IPS DF 4.7 (cell line): Measurements from ENCODE around the gene DPH6.
"Not testable (repeated sequence)": the region's sequence is repeated elsewhere in the genome, so short reads cannot be mapped to it uniquely, and the experiment has no call there.

Source experiments
- DNase-seq: peaks from one replicate; pipeline ENCODE4 v3.0.0-alpha.2; 2013; ENCODE audit warnings: low spot score; ENCODE audit errors: extremely low read depth

Gene DPH6, protein sequence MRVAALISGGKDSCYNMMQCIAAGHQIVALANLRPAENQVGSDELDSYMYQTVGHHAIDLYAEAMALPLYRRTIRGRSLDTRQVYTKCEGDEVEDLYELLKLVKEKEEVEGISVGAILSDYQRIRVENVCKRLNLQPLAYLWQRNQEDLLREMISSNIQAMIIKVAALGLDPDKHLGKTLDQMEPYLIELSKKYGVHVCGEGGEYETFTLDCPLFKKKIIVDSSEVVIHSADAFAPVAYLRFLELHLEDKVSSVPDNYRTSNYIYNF

DNA sequence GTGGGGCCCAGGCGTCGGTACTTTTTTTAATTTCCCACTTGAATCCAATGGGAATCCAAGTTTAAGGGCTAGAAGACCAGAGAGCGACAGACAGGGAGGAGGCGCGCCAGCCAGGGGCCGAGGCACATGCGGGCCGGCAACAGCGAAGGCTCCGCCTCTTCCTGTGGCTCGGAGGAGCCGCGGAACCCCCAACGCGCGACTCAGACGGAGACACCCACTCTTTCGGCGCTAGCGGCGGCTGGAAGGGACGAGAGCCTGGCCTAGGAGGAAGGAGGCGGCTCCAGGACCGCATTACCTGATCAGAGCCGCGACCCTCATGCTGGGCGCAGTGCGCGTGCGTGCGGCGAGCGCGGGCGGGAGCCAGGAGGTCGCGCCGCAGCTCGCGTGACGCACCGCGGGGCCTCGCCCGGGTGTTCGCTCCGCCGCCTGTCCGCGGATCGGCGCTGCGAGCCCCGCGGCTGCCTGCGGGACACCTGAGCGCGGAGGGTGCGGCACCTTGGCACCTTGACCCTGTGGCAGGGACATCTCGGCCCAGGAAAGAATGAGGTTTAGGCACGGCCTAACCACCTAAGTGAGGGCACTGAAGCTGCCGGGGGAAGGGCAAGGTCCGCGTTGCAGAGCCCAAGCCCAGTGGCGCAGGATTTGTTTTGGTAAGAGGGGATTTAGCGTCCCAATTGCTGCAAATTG, at the start of gene DPH6:
TSS of gene DPH6 (minus strand) at position 342 of the 687 bp plus-strand sequence. CDS start at position 318, 24 bp downstream.
- no peak for DNase-seq

DNA sequence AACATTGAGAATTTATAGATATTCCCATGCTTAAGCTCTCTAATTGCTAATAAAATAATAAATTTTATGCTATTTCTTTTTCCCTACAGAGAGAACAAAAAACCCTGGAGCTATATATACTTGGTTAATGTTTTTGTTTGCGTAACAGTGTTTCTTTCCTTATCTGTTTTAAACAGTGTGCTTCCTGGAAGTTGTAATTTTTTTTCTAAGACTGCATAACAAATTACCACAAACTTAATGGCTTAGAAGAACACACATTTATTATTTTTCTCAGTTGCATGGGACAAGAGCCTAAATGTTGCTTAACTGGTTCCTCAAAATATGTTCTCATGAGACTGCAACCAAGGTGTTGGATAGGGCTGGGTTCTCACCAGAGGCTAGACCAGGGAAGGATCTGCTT, 49.7 kb upstream of the DPH6 start:
- DNase-seq, result no peak

DNA sequence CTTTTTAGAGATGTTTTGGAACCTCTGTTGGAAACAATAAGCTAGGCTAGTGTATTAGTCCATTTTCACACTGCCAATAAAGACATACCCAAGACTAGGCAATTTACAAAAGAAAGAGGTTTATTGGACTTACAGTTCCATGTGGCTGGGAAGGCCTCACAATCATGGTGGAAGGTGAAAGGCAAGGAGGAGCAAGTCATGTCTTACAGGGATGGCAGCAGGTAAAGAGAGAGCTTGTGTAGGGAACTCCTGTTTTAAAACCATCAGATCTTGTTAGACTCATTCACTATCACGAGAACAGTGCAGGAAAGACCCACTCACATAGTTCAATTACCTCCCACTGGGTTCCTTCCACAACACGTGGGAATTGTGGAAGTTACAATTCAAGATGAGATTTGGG, 46.0 kb upstream of the DPH6 start:
- not testable (repeated sequence) for DNase-seq

DNA sequence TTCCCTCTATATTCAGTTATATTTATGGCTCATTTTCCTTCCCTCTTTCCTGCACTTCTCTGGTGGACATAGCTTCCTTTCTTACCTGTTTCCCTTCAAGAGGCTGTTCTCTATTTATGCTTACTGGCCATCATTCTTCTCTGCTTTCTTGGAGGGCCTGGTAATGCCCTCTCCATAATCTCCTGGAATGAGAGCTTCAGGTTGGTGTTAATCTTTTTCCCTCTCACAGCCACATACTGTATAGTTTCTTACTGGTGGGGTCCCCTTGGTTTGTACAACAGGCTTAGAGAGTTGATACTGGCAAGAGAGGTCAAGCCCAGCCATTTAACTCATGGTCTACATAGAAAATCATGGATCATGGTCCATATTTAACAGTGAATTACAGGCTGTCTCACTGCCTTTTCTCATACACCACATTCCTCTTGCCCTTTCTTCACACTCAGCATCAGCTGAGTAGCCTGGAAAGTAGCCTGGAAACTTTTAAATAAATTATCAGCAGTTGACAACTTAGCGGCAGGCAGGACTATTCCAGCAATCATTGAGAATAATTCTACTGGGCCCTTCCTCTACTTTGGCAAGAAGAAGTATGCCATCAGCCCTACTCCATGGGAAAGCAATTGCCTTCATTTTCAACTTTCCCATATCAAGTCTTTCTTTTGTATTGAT, 38.0 kb upstream of the DPH6 start:
- no peak for DNase-seq

- no peak for DNase-seq
Measured at GRCh38 chr15:35580606-35581005, 34.6 kb upstream of the DPH6 start.

DNA sequence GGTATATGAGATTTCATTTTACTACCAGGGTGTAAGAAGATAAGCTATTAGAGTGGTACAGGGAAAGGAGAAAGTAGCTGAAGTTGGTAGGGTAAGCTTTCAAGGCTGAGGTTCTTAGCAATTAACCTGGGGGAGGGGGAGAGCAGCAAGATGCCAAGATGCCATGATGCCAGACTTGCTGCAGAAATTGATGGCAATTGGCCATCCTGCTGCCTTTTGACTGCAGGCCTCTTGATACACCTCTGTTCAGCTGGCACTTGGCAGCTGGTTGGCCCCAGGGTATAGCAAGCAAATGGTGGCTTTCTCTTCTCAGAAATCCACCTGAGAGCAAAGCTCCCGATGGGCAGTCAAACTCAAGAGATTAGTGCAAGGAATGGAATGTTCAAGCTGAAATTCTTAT, 21.4 kb upstream of the DPH6 start:
- DNase-seq, result no peak

DNA sequence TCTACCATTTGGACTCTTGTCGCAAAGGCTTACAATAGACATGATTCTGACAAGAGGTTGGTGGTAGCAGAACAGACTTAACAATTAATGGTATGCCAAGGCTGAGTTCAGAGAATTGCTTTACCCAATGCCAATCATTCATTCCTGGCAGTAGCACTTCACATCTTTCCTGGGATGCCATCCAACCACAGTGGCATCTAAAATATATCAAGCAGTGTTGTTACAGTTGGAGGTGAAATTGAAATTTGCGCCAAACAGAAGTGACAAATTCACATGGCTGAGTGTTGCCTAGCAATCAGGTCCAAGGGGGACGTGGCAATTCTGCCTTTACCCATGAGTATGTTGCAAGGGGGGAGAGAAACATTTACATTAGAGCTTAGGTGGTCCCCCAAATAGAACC, 21.0 kb upstream of the DPH6 start:
- DNase-seq, result no peak

DNA sequence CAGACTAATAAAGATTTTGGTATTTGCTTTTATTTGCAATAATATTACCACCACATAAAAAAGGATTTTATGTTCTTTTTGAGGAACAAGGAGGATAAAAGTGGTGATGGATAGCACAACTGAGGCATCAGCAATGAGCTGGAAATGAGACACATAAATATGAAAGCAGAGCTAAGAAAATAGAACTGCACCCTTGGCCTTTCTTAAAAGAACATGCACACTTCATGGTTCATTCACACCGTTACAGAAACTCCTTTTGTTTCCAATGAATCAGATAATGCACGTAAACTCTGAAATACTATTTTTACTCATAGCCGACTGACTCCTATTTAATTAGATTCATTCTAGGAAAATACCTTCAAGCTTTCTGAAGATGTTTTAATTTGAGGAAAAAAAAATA, 19.9 kb upstream of the DPH6 start:
- no peak for DNase-seq

DNA sequence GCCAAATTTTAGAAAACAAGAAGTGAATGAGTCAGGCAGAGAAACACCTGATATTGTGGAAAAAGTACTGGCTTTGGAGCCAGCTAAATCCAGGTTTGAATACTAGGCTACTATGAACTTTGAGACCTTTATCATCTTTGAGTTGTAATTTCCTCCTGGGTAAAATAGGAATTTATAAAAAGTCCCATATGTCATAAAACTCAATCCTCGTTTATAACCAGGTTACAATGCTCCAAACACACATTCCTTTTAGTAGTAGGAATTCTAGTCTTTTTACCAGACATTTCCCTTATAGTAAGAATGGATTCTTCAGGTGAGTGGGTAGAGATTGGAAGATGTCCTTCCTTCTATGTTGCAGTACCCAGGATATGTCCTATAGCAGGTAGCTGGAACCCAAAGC, 16.7 kb upstream of the DPH6 start:
- no peak for DNase-seq

DNA sequence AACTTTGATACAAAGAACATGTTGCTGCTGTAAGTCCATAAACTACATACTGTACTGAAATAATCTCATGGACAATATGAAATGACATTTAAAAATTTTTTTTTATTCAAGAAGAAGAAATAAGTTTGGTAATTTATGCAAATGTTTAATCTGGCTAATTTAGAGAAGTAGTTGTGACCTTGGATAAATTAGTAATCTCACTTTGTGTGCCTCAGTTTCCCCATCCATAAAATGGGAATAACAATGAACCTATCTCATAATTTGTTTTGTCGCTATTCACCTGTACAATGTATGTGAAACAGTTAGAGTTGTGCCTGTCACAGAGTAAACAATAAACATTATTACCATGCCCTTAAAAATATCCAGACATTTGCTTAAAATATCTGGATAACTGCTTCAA, 15.3 kb upstream of the DPH6 start:
- DNase-seq, result no peak

GRCh38 chr15:35560870-35561269, 14.9 kb upstream of the DPH6 start:
- DNase-seq, result no peak

DNA sequence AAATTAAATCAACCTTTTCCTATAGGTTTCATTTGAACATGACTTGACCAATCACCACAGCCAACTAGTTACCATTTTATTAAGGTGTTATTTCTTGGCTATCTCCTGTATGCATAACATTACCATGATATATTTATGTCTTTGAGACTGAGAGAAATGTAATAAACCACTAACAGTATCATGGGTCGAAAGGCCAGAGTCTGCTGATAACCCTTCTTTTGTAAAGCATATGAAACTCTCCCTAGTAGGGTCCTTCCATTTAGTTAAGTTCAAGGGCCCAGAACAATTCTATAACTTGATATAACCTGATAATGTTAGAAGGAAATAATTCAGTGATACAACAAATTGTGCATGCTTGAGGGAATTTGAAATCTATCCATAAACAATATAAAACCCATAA, 14.3 kb upstream of the DPH6 start:
- no peak for DNase-seq

- DNase-seq, result no peak
Measured at GRCh38 chr15:35559683-35560082, 13.7 kb upstream of the DPH6 start.

- DNase-seq, result no peak
Measured at GRCh38 chr15:35557544-35557943, 11.6 kb upstream of the DPH6 start.

- no peak for DNase-seq
Measured at GRCh38 chr15:35557012-35557411, 11.0 kb upstream of the DPH6 start.

GRCh38 chr15:35555244-35555643, 9.3 kb upstream of the DPH6 start:
- DNase-seq, result no peak

DNA sequence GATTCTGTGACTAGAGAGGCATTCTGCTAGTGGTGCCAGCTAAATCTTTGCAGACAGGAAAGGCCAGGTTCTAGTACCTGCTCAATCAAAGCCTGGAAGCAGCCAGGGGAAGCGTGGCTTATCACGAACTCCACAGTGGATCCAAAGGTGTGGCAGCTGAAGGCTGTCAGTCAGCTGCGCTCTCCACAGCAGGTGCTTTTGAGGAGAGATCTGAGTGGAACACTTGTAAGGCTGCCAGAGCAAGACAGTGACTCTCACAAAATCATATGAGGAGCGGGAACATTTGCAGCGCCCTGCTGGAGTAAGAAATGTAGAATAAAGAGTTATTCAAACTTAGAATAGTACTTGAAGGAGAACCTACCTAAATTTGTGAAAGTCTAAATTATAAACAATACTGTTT, 5.0 kb upstream of the DPH6 start:
- no peak for DNase-seq

GRCh38 chr15:35549567-35549966, 3.6 kb upstream of the DPH6 start:
- DNase-seq, result no peak

DNA sequence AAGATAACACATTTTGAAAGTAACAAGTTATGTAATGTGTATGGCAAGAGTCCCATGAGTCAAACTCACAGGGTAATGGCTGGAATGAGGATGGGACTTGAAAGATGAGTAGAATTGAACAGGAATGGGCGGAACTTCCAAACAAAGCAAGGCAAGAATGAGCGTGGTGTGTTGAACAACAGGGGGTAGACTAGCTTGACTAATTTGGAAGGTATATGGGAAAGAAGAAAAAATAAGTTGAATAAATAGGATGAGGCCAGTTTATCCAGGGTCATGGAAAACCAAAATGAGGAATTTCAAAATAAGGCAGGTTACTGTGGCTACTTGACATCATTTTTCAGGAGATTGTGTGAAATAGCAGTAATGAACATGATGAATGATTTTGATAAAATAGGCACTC, 2.5 kb upstream of the DPH6 start:
- DNase-seq, result no peak

GRCh38 chr15:35547775-35548364, 1.9 kb upstream of the DPH6 start:
- DNase-seq, result peak; percentile 82

- no peak for DNase-seq
Measured at GRCh38 chr15:35546511-35547381, 781 bp upstream of the DPH6 start.
